HepG2 (cell line): Measurements from ENCODE around the gene FNBP1L. TPM values are rescaled to one million over a fixed set of nuclear protein-coding genes. Genes with fewer than 3 reads are reported as not detected.
A peak's percentile ranks its signal among the peaks of the same experiment; 100 is the strongest.

ENCODE experiments used
- ATAD3A ChIP-seq: sonication (generic); formaldehyde crosslinking; IDR thresholded peaks from 2 replicates; pipeline ENCODE4 v1.4.0; 2020; ENCODE audit warnings: missing genetic modification reagents
- CBX1 ChIP-seq: IDR thresholded peaks from one replicate; pipeline ENCODE4 v1.6.1; 2016; ENCODE audit warnings: antibody characterized with exemption, low read depth
- FOXM1 ChIP-seq: sonication (generic); formaldehyde crosslinking; IDR thresholded peaks from 2 replicates; pipeline ENCODE4 v1.5.0; 2020; ENCODE audit warnings: missing genetic modification reagents
- FOXO1 ChIP-seq: sonication (generic); formaldehyde crosslinking; IDR thresholded peaks from 2 replicates; pipeline ENCODE4 v1.4.0; 2020; ENCODE audit warnings: missing genetic modification reagents
- GTF3A ChIP-seq: sonication (generic); formaldehyde crosslinking; conservative IDR thresholded peaks from 2 replicates; pipeline ENCODE4 v1.4.0; 2020; ENCODE audit warnings: mild to moderate bottlenecking, missing genetic modification reagents
- JDP2 ChIP-seq: sonication (generic); formaldehyde crosslinking; IDR thresholded peaks from 2 replicates; pipeline ENCODE4 v1.8.1; 2022; ENCODE audit warnings: missing genetic modification reagents, borderline replicate concordance
- NR2F2 ChIP-seq: IDR thresholded peaks from 2 replicates; pipeline ENCODE4 v1.6.1; 2012; ENCODE audit warnings: low read depth, inconsistent platforms, borderline replicate concordance
- SP1 ChIP-seq, 2 experiments: fragments of 450-650 bp in 1 of 2; sonication (generic) in 1 of 2; formaldehyde crosslinking in 1 of 2; IDR thresholded peaks; 2 replicates each; pipeline versions ENCODE4 v1.4.0 to v1.6.1; 2016 to 2020; ENCODE audit warnings: missing genetic modification reagents in 1 of 2
- SP4 ChIP-seq: sonication (generic); formaldehyde crosslinking; IDR thresholded peaks from 2 replicates; pipeline ENCODE4 v1.8.1; 2023; ENCODE audit warnings: mild to moderate bottlenecking, missing genetic modification reagents
- ZBTB7A ChIP-seq: sonication (generic); formaldehyde crosslinking; IDR thresholded peaks from 2 replicates; pipeline ENCODE4 v1.8.0; 2022; ENCODE audit warnings: mild to moderate bottlenecking, missing genetic modification reagents
- ZNF101 ChIP-seq: sonication (generic); formaldehyde crosslinking; IDR thresholded peaks from 2 replicates; pipeline ENCODE4 v1.4.0; 2020; ENCODE audit warnings: mild to moderate bottlenecking, low read depth, missing genetic modification reagents, borderline replicate concordance
- ZNF30 ChIP-seq: sonication (generic); formaldehyde crosslinking; IDR thresholded peaks from 2 replicates; pipeline ENCODE4 v1.5.0; 2020; ENCODE audit warnings: mild to moderate bottlenecking, missing genetic modification reagents
- ZNF335 ChIP-seq: sonication (generic); formaldehyde crosslinking; IDR thresholded peaks from 2 replicates; pipeline ENCODE4 v1.4.0; 2020; ENCODE audit warnings: missing genetic modification reagents
- ZNF567 ChIP-seq: sonication (generic); formaldehyde crosslinking; IDR thresholded peaks from 2 replicates; pipeline ENCODE4 v1.8.1; 2023; ENCODE audit warnings: mild to moderate bottlenecking, missing genetic modification reagents, borderline replicate concordance
- polyA plus RNA-seq, 8 experiments: library from polyadenylated mRNA; depleted of rRNA in 3 of 8; stranded (reverse) in 7 of 8; unstranded in 1 of 8; fragments of >200 nt; fragmentation: Illumina TruSeq in 4 of 8; extraction: Trizol in 4 of 8; gene quantifications; 2 replicates each; pipeline versions ENCODE4 v1.2.1 to v1.2.3, GENCODE V29; 2011 to 2016; ENCODE audit warnings: low read depth in 4 of 8, missing spikeins in 1 of 8, mixed read lengths in 1 of 8; ENCODE audit not compliant: insufficient read depth in 1 of 8
- total RNA-seq, 5 experiments: library from RNA; depleted of rRNA; stranded (reverse); fragments of >200 nt; fragmentation: Illumina TruSeq; extraction: Trizol; gene quantifications; 2 replicates each; pipeline ENCODE4 v1.2.3, GENCODE V29; 2016; ENCODE audit warnings: low read depth in 1 of 5
- TF ChIP-seq, protein P1 (sequence below): sonication (generic); formaldehyde crosslinking; IDR thresholded peaks from 2 replicates; pipeline ENCODE4 v1.4.0; 2020; ENCODE audit warnings: missing genetic modification reagents, borderline replicate concordance
- TF ChIP-seq, protein P2 (sequence below): sonication (generic); formaldehyde crosslinking; IDR thresholded peaks from 2 replicates; pipeline ENCODE4 v1.4.0; 2020; ENCODE audit warnings: mild to moderate bottlenecking, missing genetic modification reagents
- TF ChIP-seq, protein P3 (sequence below): sonication (generic); formaldehyde crosslinking; IDR thresholded peaks from 2 replicates; pipeline ENCODE4 v1.4.0; 2020; ENCODE audit warnings: missing genetic modification reagents
- TF ChIP-seq, protein P4 (sequence below): sonication (generic); formaldehyde crosslinking; IDR thresholded peaks from 2 replicates; pipeline ENCODE4 v1.9.0; 2022; ENCODE audit warnings: missing genetic modification reagents, mild to moderate bottlenecking, borderline replicate concordance
- TF ChIP-seq, protein P5 (sequence below): sonication (generic); formaldehyde crosslinking; IDR thresholded peaks from 2 replicates; pipeline ENCODE4 v1.9.0; 2021; ENCODE audit warnings: missing genetic modification reagents, mild to moderate bottlenecking, borderline replicate concordance

FNBP1L gene
- total and polyA plus RNA-seq, 2 of the 13 experiments (the other 11 are each of a cell fraction or from before 2014, with no cell fraction given), result 24.1 to 27.1 TPM

DNA sequence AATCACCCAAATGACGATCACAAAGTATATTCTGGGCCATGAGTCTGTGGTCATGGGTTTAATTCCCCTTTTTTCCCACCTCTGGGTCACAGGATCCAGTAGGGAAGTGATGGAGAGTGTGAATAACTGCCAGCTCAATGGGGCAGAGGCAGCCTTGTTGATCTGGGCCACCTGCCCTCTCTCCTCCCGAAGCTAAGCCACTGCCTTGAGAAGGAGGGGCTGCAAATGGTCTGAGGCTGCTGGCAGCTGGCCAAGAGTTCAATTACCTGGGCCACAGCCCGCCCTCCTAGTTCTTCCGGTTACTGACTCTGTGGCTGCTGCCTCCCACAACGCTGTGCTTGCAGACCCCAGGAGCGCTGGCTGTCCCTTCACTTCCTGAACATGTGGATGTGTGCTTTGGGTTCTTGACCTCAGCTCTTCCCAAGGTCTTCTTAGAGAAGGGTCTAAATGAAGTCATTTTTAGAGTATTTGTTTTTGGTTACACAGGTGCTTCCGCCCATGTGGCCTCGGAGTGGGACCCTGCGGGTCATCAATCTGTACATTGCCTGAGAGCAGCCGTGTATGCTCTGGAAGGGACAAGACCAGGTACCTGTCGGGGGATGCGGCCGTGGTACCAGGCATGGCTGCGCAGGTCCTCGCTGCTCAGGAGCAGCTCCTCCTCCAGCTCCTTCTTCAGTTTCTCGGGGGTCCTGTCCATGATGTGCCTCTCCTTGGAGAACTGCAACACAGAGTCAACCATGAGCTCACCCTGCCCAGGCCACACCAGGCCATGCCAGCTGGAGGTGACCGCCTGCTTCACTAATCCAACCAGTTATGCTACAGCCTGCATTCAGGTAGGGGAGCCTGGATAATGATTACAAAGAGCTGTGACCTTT lies 144.0 kb downstream of the FNBP1L start (continued):
- TF ChIP-seq, protein P1, sequence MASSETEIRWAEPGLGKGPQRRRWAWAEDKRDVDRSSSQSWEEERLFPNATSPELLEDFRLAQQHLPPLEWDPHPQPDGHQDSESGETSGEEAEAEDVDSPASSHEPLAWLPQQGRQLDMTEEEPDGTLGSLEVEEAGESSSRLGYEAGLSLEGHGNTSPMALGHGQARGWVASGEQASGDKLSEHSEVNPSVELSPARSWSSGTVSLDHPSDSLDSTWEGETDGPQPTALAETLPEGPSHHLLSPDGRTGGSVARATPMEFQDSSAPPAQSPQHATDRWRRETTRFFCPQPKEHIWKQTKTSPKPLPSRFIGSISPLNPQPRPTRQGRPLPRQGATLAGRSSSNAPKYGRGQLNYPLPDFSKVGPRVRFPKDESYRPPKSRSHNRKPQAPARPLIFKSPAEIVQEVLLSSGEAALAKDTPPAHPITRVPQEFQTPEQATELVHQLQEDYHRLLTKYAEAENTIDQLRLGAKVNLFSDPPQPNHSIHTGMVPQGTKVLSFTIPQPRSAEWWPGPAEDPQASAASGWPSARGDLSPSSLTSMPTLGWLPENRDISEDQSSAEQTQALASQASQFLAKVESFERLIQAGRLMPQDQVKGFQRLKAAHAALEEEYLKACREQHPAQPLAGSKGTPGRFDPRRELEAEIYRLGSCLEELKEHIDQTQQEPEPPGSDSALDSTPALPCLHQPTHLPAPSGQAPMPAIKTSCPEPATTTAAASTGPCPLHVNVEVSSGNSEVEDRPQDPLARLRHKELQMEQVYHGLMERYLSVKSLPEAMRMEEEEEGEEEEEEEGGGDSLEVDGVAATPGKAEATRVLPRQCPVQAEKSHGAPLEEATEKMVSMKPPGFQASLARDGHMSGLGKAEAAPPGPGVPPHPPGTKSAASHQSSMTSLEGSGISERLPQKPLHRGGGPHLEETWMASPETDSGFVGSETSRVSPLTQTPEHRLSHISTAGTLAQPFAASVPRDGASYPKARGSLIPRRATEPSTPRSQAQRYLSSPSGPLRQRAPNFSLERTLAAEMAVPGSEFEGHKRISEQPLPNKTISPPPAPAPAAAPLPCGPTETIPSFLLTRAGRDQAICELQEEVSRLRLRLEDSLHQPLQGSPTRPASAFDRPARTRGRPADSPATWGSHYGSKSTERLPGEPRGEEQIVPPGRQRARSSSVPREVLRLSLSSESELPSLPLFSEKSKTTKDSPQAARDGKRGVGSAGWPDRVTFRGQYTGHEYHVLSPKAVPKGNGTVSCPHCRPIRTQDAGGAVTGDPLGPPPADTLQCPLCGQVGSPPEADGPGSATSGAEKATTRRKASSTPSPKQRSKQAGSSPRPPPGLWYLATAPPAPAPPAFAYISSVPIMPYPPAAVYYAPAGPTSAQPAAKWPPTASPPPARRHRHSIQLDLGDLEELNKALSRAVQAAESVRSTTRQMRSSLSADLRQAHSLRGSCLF (CRISPR knock-in tag), result no peak
- TF ChIP-seq FOXM1 (CRISPR knock-in tag), result no peak
- TF ChIP-seq, protein P2, sequence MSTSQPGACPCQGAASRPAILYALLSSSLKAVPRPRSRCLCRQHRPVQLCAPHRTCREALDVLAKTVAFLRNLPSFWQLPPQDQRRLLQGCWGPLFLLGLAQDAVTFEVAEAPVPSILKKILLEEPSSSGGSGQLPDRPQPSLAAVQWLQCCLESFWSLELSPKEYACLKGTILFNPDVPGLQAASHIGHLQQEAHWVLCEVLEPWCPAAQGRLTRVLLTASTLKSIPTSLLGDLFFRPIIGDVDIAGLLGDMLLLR, result no peak
- no peak for TF ChIP-seq GTF3A
- no peak for TF ChIP-seq CBX1
- TF ChIP-seq, protein P3, sequence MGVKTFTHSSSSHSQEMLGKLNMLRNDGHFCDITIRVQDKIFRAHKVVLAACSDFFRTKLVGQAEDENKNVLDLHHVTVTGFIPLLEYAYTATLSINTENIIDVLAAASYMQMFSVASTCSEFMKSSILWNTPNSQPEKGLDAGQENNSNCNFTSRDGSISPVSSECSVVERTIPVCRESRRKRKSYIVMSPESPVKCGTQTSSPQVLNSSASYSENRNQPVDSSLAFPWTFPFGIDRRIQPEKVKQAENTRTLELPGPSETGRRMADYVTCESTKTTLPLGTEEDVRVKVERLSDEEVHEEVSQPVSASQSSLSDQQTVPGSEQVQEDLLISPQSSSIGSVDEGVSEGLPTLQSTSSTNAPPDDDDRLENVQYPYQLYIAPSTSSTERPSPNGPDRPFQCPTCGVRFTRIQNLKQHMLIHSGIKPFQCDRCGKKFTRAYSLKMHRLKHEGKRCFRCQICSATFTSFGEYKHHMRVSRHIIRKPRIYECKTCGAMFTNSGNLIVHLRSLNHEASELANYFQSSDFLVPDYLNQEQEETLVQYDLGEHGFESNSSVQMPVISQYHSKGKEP (CRISPR knock-in tag), result no peak
- TF ChIP-seq ZNF30 (CRISPR knock-in tag), result no peak
- no peak for TF ChIP-seq ZNF101 (CRISPR knock-in tag)
- peak; percentile 56; the same call in 1 of the 2 replicates for TF ChIP-seq NR2F2
- TF ChIP-seq SP1 (IDR thresholded peaks at IDR 0.05), result no peak
- TF ChIP-seq SP1 (CRISPR knock-in tag; IDR thresholded peaks at IDR 0.05), result peak; percentile 19; the same call in 1 of the 2 replicates
- peak; percentile 79; the same call in 1 of the 2 replicates for TF ChIP-seq ZNF335 (CRISPR knock-in tag)
- peak; percentile 65 for TF ChIP-seq SP4 (CRISPR knock-in tag)
- TF ChIP-seq, protein P4, sequence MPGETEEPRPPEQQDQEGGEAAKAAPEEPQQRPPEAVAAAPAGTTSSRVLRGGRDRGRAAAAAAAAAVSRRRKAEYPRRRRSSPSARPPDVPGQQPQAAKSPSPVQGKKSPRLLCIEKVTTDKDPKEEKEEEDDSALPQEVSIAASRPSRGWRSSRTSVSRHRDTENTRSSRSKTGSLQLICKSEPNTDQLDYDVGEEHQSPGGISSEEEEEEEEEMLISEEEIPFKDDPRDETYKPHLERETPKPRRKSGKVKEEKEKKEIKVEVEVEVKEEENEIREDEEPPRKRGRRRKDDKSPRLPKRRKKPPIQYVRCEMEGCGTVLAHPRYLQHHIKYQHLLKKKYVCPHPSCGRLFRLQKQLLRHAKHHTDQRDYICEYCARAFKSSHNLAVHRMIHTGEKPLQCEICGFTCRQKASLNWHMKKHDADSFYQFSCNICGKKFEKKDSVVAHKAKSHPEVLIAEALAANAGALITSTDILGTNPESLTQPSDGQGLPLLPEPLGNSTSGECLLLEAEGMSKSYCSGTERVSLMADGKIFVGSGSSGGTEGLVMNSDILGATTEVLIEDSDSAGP (CRISPR knock-in tag), result peak; percentile 75
- no peak for TF ChIP-seq JDP2 (CRISPR knock-in tag)
- TF ChIP-seq FOXO1 (CRISPR knock-in tag), result peak; percentile 55; the same call in 1 of the 2 replicates
- peak; percentile 86 for TF ChIP-seq ZBTB7A (CRISPR knock-in tag)
- TF ChIP-seq ZNF567 (CRISPR knock-in tag), result no peak
- TF ChIP-seq, protein P5, sequence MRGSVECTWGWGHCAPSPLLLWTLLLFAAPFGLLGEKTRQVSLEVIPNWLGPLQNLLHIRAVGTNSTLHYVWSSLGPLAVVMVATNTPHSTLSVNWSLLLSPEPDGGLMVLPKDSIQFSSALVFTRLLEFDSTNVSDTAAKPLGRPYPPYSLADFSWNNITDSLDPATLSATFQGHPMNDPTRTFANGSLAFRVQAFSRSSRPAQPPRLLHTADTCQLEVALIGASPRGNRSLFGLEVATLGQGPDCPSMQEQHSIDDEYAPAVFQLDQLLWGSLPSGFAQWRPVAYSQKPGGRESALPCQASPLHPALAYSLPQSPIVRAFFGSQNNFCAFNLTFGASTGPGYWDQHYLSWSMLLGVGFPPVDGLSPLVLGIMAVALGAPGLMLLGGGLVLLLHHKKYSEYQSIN, result no peak
- no peak for TF ChIP-seq ATAD3A
